SK-N-SH (cell line): ENCODE results near the gene ACVR1B.

Experiments
- FOXM1 ChIP-seq: IDR thresholded peaks from 2 replicates; pipeline ENCODE4 v1.4.0; 2012; ENCODE audit warnings: low read depth, mild to moderate bottlenecking
- SIN3A ChIP-seq: IDR thresholded peaks from 2 replicates; pipeline ENCODE4 v1.6.1; 2012; ENCODE audit warnings: low read depth, mild to moderate bottlenecking, low read length, moderate library complexity, borderline replicate concordance
- TAF1 ChIP-seq: IDR thresholded peaks from 2 replicates; pipeline ENCODE4 v1.6.1; 2012; ENCODE audit warnings: low read depth, mild to moderate bottlenecking, low read length, moderate library complexity, borderline replicate concordance
- TCF12 ChIP-seq: IDR thresholded peaks from 2 replicates; pipeline ENCODE4 v1.4.0; 2012

DNA sequence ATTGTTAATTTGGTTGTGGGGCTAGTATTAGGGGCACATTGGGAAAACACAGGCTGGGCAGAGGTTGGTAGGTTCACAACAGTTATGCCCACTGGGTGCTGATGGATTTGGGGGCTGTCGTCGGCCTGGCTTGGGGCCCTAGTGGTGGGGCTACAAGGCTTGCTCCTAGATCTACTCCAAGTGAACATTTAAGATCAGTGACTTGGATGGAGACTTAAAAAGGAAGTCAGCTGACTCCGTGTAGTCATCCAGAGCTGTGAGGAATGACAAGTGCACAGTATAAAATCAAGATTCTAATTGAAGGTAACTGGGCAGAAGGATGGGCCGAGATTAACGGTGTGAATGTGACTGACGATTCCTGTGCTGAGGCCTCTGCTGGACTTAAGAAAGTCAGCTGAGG is 86.9 kb downstream of the ACVR1B start:
- TF ChIP-seq SIN3A (no peak), TCF12 (no peak), FOXM1 (no peak), TAF1 (no peak)
